ENCODE results near the gene SH3PXD2A.

- no peak for TF ChIP-seq CTCF (IDR thresholded peaks at IDR 0.05)
- no peak for TF ChIP-seq EP300 (IDR thresholded peaks at IDR 0.05)
These were observed 174.5 kb downstream of the SH3PXD2A start for GRCh38 chr10:103680869-103681236.

Data from sigmoid colon (tissue), 4 donors.